Glutamatergic neuron (in vitro differentiated cells): ENCODE results near the gene RNF144A. TPM values are rescaled to one million over a fixed set of nuclear protein-coding genes. Genes with fewer than 3 reads are reported as not detected.

Source experiments
- DNase-seq: peaks from one replicate; pipeline ENCODE4 v3.0.0; 2022
- H3K27ac Mint-ChIP-seq: one replicate; pipeline ENCODE4 v1.8.0; 2020; ENCODE audit warnings: mild to moderate bottlenecking, mixed read lengths, inconsistent platforms; ENCODE audit not compliant: unreplicated experiment
- H3K27me3 Mint-ChIP-seq: one replicate; pipeline ENCODE4 v1.8.0; 2020; ENCODE audit warnings: mild to moderate bottlenecking, moderate library complexity, mixed read lengths, inconsistent platforms; ENCODE audit not compliant: unreplicated experiment
- H3K36me3 Mint-ChIP-seq: one replicate; pipeline ENCODE4 v1.8.0; 2020; ENCODE audit warnings: mild to moderate bottlenecking, mixed read lengths, inconsistent platforms; ENCODE audit not compliant: unreplicated experiment
- H3K4me1 Mint-ChIP-seq: one replicate; pipeline ENCODE4 v1.8.0; 2020; ENCODE audit warnings: mild to moderate bottlenecking, low read depth, mixed read lengths, inconsistent platforms; ENCODE audit not compliant: unreplicated experiment
- H3K4me3 Mint-ChIP-seq: one replicate; pipeline ENCODE4 v1.8.0; 2020; ENCODE audit warnings: mild to moderate bottlenecking, mixed read lengths, inconsistent platforms; ENCODE audit not compliant: unreplicated experiment
- H3K9me3 Mint-ChIP-seq: one replicate; pipeline ENCODE4 v1.8.0; 2020; ENCODE audit warnings: mild to moderate bottlenecking, moderate library complexity, mixed read lengths, inconsistent platforms; ENCODE audit not compliant: unreplicated experiment
- total RNA-seq: library from RNA; stranded (reverse); fragmentation: NEBNext Ultra II Directional; extraction: Animal tissue kit (Norgen Biotek cat#: 25700); gene quantifications from one replicate; pipeline ENCODE4 v1.2.1, GENCODE V29; 2021; ENCODE audit not compliant: unreplicated experiment
- TF ChIP-seq, protein P1 (sequence below): fragments of 200-600 bp; sonication (generic); IDR thresholded peaks from one replicate; pipeline ENCODE4 v1.5.0; 2021; ENCODE audit not compliant: partially characterized antibody, unreplicated experiment

The RNF144A gene
- total RNA-seq, 1 donor from 2014 or later, result 40.2 TPM

DNA sequence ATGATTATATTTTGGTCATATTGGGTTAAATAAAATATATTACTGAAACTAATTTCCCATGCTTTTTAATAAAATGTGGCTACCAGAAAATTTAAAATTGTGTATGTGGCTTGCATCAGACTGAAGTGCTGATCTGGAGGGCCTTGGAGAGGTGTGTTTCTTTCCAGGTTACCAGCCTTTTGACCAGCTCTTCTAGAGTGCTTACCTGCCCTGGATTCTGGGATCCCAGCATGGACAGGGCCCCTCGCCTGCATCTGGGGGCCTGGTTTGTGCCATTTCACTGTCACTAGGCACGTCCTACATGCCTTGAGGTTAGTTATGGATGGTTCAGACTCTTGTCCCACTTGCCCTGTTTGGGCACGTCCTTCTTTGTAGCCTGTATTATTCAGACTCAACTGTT, 10.5 kb downstream of the RNF144A start:
- peaks cover 4% of the 10 kb centered on the region for H3K9me3 Mint-ChIP-seq
- peaks cover 47% of the 10 kb centered on the region for H3K4me1 Mint-ChIP-seq
- H3K27ac Mint-ChIP-seq, result no peak overlapping the region
- no peak overlapping the region for H3K4me3 Mint-ChIP-seq
- no peak for DNase-seq
- peaks cover 2% of the 10 kb centered on the region for H3K27me3 Mint-ChIP-seq
- H3K36me3 Mint-ChIP-seq, result peaks cover 5% of the 10 kb centered on the region
- TF ChIP-seq, protein P1, sequence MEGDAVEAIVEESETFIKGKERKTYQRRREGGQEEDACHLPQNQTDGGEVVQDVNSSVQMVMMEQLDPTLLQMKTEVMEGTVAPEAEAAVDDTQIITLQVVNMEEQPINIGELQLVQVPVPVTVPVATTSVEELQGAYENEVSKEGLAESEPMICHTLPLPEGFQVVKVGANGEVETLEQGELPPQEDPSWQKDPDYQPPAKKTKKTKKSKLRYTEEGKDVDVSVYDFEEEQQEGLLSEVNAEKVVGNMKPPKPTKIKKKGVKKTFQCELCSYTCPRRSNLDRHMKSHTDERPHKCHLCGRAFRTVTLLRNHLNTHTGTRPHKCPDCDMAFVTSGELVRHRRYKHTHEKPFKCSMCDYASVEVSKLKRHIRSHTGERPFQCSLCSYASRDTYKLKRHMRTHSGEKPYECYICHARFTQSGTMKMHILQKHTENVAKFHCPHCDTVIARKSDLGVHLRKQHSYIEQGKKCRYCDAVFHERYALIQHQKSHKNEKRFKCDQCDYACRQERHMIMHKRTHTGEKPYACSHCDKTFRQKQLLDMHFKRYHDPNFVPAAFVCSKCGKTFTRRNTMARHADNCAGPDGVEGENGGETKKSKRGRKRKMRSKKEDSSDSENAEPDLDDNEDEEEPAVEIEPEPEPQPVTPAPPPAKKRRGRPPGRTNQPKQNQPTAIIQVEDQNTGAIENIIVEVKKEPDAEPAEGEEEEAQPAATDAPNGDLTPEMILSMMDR, result no peak

- TF ChIP-seq, protein P1, result no peak
- Mint-ChIP-seq H3K27ac (no peak overlapping the region), H3K27me3 (peaks cover 2% of the 10 kb centered on the region), H3K4me1 (peaks cover 44% of the 10 kb centered on the region), H3K4me3 (no peak overlapping the region), H3K36me3 (peaks cover 4% of the 10 kb centered on the region), H3K9me3 (peaks cover 7% of the 10 kb centered on the region)
- DNase-seq, result no peak
Observed at GRCh38 chr2:6928452-6928851, 11.2 kb downstream of the RNF144A start.

- TF ChIP-seq, protein P1, result no peak
- Mint-ChIP-seq H3K36me3 (no peaks in the 10 kb centered on the region), H3K4me3 (no peak overlapping the region), H3K9me3 (peaks cover 5% of the 10 kb centered on the region), H3K4me1 (peaks cover 37% of the 10 kb centered on the region), H3K27me3 (peaks cover under 1% of the 10 kb centered on the region), H3K27ac (no peak overlapping the region)
- no peak for DNase-seq
Observed at GRCh38 chr2:6929196-6929819, 12.1 kb downstream of the RNF144A start.

GRCh38 chr2:6930923-6931647, 13.9 kb downstream of the RNF144A start:
- no peaks in the 10 kb centered on the region for H3K27me3 Mint-ChIP-seq
- H3K4me1 Mint-ChIP-seq, result peaks cover 35% of the 10 kb centered on the region
- peaks cover 5% of the 10 kb centered on the region for H3K36me3 Mint-ChIP-seq
- H3K9me3 Mint-ChIP-seq, result peaks cover 5% of the 10 kb centered on the region
- DNase-seq, result no peak
- TF ChIP-seq, protein P1, result no peak
- H3K4me3 Mint-ChIP-seq, result no peak overlapping the region
- no peak overlapping the region for H3K27ac Mint-ChIP-seq

DNA sequence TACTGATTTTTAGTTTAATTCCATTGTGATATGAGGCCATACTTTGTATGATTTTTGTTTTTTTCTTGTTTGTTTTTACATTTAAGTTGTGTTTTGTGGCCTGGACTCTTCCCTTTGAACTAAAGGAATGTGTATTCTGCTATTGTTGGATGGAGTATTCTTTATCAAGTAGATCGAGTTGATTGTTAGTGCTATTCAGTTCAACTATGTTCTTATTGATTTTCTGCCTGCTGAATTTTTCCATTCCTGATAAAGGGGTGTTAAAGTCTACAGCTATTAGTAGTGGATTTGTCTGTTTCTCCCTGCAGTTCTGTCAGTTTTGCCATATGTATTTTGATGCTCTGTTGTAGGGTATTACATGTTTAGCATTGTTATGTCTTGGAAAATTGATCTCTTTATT, 14.5 kb downstream of the RNF144A start:
- Mint-ChIP-seq H3K27me3 (no peaks in the 10 kb centered on the region), H3K4me1 (peaks cover 28% of the 10 kb centered on the region), H3K9me3 (peaks cover 6% of the 10 kb centered on the region), H3K36me3 (peaks cover 5% of the 10 kb centered on the region), H3K4me3 (no peak overlapping the region), H3K27ac (no peak overlapping the region)
- TF ChIP-seq, protein P1, result no peak
- DNase-seq, result no peak
